SU-DHL-6 (cell line): ENCODE results near the gene FAT1.

ENCODE experiments used
- CTCF ChIP-seq: fragments of 200-600 bp; sonication (generic); IDR thresholded peaks from one replicate; pipeline ENCODE4 v1.5.1; 2017; ENCODE audit warnings: antibody characterized with exemption, mild to moderate bottlenecking, low read length, moderate library complexity; ENCODE audit not compliant: insufficient read depth, poor library complexity, severe bottlenecking
- EZH2phosphoT487 ChIP-seq: fragments of 200-600 bp; sonication (generic), shearing (Covaris generic); conservative IDR thresholded peaks from 2 replicates; pipeline ENCODE4 v1.6.1; 2018; ENCODE audit warnings: mild to moderate bottlenecking, antibody characterized with exemption, low read length, moderate library complexity, mixed read lengths

GRCh38 chr4:186557486-186557885 lies 166.2 kb downstream of the FAT1 start:
- TF ChIP-seq CTCF (no peak), EZH2phosphoT487 (no peak)
